ENCODE measurements around the gene FTHL17.

Gene FTHL17

DNA sequence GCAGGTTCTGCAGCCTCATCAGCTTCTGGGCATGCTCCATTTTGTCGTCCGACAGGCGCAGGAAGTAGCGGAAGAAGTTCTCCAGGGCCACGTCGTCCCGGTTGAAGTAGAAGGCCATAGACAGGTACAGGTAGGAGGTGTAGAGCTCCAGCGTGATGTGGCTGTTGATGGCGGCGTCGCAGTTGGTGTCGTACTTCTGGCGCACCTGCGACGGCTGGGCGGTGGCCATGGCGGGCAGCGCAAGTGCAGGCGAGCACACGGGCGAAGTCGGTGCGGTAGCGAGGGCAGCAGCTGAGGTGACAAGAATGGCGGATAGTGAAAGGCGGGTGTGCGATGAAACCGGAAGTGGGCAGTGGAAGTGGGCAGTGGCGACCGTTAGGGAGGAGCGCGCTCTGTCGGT, at the start of gene FTHL17:
FTHL17 (minus strand) TSS at position 317 of the 400 bp plus-strand sequence; CDS start at position 229, 88 bp downstream.
- DNase-seq: no peak

DNA sequence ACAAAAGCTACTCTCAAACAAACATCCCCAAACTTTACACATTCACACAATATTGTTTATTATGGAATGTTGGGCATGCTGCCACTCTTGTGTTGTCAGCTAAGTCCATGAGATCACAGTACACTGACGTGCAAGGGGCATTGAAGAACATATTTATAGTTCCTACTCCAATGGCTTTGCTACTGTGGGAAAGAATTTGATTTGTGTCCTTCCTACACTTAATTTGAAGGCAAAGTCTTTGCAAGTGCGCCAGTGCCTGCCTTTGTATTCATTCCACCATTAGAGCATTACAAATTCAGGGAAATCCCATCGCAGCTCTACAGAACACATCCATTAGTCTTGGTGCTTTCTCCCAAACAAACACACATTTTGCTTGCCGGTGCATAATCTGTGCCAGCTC, 45.4 kb upstream of the FTHL17 start:
- DNase-seq: no peak

DNA sequence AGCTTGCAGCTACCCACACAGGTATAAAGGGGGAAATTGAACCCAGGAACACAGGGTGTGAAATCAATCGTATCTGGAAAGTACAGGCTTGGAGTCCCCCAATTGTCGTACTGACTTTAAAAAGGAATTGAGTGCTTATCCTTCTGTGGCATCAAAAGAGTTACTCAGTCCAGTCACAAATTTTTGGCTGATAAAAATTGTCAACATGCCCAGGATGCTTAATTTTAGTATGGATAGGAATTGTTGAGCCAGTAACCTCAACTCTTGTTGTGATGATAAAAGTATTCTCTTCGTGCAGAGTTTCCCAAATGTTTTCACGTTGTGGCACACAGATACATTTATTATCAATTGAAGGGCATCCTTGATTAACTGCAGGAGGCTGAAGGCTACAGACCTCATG, 43.6 kb upstream of the FTHL17 start:
- no peak for DNase-seq

DNA sequence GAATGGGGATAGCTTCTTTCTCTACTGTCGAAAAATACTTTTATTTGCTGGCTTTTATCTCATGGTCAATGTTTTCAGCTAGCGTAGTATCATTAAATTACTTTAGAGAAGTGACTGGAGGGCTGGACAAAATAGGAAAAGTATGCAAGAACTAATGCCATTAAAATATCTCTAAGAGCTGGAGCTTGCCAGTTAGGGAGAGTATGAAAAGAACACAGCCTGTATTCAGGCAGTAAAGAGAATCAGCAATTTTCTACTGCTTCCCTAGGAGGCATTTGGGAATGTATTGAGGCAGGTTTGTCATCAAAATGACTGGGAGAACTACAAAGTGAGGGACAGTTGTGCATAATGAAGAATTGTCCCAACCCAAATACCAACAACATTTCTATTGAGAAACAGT, 43.0 kb upstream of the FTHL17 start:
- no peak for DNase-seq

DNA sequence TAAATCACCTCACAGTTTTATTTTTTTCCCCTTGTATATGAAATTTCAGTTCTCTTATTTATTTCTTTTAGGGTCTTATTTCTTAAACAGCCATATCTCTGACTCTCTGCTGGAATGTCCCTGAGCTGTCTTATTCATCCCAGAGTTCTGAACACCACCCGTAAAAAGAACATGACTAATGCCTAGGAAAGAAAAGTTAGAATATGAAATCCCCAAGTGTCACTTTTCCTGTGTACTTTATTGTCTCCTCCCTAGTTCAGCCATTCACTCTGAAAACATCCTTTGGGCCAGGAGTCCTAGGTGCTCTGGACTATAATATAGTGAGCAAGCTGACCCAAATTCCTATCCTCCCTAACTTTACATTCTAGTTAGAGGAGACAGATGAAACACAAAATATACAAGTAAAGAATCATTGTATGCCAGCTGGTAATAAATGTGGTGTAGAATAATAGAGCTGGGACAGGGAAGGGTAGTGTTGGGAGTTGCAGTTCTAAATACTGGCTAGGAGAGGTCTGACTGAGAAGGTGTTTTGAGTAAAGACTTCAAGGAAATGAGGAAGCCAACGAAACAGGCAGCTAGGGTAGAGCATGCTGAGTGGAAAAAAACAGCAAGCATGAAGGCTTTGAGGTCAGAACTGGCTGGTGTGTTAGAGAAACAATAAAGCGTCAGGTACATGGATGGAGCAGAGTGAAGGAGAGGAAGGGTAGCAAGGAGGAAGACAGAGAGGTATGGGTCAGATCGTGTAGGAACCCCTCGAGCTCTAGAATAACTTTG, 40.6 kb upstream of the FTHL17 start:
- no peak for DNase-seq

DNA sequence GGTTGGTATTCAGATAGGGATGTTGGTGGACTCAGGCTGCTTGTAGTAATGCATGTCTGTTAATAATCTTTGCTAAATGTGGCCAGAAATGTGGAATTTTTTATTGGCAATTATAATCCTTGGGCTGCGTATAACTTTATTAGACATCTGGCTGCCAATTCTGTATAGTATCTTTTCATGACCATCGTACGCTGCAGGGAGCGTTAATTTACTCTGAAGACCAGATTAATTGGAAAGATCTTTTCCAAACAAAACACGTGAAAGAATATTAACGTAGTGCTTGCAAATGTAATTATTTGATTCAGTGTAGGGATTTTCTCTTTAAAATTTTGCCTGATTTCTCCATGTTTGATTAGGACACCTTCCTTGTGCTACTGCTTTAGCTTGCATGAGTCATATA, 38.8 kb upstream of the FTHL17 start:
- DNase-seq: no peak

DNA sequence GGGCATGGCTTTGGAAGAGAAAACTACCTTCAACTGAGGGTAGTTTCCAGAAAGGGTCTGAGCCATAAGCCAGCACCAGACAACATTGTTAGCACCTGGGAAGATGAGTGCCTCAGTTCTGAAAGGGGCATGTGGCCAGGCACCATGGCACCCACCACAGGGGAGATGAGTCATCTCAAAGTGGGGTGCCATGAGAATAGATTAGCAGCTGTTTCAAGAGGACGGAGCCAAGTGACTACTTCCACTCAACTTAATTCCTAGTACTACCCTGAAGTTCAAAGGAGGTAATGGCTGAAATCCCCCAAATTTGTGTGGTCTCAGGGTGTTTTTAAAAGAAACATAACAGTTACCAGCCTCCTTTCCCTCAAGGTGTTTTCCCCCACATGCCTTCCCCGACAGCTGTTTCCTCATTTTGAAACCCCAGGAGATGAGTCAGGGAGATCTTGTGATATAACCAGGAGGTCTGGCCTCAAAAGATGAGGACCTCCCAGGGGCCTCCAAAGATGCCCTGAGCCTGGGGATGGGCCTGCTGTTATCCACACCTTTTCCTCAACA, 27.8 kb upstream of the FTHL17 start:
- no peak for DNase-seq

DNA sequence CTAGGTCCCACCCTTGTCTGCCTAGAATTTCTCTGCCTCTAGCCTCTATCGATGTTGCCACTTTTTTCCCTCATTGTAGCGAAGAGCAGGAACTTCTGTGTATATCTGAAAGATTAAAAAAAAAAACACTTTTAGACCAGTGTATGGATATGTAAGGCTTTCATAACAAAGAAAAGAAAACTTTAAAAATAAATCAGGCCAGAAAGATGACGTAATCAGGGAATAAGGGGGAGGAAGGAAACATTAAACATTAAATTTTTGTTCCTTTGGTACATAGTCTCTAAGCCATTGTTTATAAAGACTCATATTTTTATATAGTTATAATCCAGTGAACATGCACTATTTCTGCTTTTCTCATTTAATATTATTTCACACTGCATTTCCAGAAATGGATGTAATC, 26.2 kb upstream of the FTHL17 start:
- DNase-seq: no peak

DNA sequence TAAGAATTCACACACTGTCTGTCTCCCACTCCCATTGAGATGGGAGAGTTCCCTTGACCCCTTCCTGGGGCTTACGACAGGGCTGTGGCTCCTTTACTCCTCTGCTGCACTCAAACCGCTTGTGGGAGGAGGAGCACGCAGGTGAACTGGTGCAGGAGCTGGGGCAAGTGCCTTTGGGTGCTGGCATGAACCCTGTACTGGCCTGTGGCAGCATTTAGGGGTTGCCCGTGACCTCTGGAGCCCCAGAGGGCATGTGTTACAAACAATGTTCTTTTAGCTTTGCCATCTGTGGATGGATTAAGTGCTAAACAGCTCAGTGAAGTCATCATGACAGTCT, 21.8 kb upstream of the FTHL17 start:
- no peak for DNase-seq

DNA sequence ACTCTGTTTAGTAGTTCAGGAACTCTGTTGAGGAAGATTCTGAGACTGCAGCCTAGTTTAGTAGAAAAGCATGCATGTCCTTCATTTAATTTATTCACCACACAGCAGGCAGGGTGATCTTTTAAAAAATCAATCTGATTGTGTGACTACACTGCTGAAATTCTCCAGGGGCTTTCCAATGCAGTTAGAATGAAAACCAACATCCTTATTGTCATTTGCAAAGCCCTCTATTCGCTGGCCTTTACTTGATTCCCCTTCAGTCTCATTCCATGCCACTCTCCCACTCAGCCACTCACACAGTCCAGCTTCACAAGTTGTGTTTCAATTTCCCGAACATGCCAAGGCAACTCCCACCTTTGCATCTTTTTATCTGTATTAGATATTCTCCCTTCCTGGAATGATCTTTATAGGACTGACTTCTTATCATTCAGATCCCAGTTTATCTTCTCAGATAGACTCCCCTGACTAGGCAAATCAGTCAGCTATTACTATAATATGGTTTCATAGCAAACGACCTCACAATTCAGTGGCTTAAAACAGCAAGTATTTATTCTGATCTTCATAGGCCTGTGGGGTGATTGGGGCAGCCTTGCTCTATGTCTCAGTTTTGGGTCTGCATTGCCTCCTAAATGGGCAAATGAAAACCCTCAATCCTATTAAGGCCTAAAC, 21.3 kb upstream of the FTHL17 start:
- DNase-seq: no peak

DNA sequence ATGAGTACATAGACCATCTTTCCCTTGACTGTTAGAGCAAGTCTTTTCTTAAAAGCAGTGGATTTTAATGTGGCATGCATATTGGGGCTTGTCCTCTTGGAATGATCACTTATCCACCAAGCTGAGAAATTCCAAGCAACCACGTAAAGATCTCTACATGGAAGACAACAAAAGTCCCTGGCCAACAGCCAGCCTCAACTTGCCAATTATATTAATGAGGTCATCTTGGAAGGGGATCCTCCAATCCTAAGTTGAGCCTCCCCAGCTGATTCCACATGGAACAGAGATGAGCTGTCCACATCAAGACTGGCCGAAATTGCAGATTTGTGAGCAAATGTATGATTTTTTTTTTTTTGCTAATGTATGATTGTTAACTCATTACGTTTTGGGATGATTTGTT, 20.6 kb upstream of the FTHL17 start:
- DNase-seq: no peak

DNA sequence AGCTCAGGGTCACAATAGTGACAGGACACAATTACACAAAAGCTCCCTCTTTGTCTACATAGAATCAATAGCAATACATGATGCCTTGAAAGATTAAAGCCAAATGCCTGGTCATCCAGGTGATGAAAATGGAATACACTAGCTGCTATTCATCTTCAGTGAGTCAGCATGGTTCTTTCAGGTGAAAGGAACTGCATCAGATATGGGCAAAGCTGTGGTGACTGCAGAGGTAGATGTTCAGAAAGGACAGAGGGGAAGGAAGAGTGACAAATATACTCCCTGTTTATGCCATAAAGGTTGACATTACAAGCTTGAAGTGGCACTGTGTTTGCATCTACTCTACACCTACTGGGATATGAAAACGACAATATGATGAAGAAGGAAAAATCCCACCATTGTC, 20.0 kb upstream of the FTHL17 start:
- DNase-seq: no peak

DNA sequence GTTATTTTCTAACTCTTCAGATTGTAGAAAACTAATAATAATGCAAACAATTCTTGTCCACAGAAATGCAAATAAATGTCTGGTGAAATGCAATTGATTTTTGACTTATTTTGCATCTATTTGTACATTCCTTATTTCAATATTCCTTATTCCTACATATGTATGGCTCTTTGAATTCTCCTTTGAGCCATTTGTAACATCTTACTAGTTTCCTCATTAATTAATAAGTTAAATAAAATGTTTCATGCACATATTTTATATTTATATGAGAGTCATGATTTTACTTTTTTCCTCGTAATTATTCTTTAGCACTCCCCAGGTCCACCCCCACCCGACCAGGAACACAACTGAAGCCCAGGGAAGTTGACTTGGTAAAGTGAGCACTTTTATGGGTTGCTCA, 2.7 kb upstream of the FTHL17 start:
- DNase-seq: no peak

DNA sequence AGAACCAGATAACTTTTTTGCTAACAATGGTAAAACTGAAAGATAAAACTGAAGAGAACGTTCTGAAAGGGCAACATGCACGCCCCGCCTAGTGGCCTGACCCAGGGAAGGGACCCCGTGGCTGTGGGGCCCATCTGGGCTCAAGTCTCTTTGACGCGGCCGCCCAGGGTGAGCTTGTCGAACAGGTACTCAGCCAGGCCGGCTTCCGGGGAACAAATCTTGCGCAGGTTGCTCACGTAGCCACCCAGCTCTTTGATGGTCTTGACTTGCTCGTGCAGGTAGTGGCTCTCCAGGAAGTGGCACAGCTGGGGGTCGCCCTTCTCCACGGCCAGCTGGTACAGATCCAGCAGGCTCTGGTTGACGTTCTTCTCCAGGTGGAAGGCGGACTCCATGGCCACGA, 579 bp downstream of the FTHL17 start:
- no peak for DNase-seq

DNA sequence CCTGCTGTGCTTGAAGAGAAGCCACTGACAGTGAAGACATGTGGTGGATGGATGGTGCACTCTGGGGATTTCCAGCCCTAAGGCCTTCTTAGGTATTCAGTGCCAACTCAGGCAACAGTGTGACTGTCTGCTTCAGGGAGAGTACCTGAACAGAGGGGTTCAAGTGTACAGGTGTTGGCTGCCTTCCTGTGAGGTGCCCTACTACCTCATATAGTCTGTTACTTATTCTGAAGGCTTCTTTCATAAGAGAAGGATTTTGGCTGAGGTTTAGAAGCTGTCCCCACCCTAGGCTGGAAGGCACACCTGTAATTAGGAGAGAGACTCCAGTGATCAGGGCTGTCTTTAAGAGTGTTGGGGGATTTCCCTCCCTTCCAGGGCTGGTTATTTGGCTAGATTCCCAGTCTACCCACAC, 1.8 kb downstream of the FTHL17 start:
- no peak for DNase-seq

DNA sequence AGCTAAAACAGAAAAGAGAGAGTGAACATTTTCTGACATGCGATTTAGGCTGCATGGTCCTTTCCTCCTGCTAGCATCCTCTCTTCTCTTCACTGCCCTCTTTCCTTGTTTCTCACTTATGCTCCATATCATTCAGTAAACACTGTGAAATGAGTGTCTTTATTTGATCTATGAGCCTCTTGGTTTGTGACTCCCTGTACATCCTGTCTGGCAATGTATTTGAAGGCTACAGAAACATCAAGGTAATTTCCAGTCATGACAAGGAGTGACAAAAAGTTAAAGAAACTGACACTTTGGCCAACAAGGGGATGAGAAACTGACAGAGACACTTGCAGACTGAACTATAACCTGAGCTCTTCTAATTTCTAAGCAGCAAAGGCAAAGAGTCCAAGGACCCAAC, 8.7 kb downstream of the FTHL17 start:
- DNase-seq: no peak

DNA sequence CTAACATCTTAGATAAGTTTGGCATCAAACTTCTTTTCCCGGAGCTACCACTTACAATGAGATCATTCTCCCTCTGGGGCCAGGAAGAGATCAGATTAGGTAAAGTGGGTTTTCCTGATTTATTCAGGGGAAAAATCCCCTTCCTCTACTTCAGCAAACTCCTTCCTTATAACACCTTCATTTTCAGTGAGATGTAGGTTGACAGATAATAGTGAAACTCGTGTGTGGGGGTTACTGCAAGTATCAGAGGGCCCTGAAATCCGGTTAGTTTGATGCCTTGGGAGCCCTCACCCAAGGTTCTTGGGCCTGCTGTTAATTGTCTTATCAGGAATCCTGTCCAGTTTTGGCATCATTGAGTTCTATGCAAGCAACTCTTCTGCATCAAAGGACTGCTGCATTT, 10.8 kb downstream of the FTHL17 start:
- DNase-seq: no peak

DNA sequence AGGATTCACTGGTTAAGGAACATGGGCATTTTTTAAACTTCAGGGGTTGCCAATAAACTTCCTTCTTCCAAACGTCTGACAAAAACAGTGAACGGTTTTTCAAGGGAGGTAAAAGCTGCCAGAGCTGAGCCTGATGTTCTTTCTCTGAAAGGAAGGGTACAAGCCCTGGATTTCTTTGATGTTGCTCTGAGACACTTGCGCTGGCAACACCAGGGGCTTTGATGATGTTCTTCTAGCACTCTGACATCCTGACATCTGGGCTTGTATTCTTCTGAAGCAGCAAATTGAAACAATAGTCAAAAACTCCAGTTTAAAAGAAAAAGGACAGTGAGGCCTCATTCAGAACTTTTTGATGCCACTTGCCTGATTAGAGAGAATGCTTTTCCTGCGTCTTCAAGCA, 11.8 kb downstream of the FTHL17 start:
- DNase-seq: no peak

DNA sequence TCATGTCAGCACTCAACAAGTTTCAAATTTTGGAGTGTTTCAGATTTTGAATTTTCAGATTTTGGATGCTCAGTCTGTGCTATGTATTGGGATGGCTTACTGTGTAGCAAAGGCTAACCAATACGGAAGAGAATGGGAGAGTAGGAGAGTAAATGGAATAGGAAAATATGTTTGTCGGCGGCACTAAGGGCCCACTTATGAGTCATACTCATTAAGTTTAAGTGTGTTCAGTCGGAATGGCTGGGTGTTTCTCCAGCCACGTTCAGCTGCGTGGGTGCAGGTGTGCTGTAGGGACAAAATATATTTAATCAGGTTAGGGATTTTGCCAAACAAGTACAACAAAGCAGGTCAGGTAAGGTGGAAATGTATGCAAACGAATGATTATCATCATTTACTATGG, 13.6 kb downstream of the FTHL17 start:
- DNase-seq: no peak

DNA sequence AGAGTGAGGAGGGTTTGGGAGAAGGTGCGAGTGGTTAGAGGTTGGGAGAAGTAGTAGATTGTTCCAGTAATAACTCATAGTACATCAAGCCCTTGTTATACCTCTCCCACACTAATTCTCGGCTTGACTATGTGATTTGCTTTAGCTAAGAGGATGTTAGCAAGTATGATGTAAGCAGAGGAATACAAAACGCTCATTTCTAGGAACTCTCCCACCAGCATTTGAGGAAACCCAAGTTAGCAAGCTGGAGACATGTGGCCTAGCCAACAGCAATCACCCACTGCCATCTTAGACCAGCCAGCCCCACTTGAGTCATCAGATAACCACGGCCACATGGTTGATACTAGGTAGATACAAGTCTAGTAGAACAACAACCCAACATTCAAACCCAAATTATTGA, 14.2 kb downstream of the FTHL17 start:
- DNase-seq: no peak

DNA sequence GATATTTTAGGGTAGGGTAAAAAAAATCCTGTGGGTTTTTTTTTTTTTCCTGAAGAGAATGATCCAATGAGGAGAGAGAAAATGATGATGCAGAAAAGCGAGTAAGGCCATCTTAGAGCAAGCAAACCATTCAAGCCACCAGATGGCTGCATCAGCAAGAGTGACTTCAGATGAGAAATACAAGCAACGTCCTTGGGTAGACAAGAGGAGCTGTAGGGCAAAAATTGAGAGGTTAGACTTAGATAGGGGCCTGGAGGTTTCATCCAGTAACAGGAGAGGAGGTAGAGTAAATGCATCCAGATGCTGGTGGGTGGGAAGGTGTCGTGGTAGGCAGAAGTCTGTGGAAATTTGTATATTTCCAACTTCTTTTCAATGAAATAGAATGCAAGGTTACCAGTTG, 14.6 kb downstream of the FTHL17 start:
- DNase-seq: no peak

DNA sequence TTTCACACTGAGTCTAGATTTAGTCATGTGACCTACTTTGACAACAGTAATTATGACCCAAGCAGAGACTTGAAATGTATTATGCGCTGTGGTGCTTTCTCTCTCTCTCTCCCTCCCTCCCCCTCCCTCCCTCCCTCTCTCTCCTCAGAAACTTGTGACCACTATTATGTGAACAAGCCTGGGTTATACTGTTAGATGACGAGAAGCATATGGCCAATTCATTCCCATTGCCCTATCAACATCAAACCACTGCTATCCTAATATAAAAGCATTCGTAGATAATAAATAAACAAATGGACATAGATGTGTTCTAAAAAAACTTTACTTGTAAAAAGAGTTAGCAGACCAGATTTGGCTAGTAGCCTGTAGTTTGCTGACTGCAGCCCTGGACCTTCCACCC, 18.2 kb downstream of the FTHL17 start:
- DNase-seq: no peak

DNA sequence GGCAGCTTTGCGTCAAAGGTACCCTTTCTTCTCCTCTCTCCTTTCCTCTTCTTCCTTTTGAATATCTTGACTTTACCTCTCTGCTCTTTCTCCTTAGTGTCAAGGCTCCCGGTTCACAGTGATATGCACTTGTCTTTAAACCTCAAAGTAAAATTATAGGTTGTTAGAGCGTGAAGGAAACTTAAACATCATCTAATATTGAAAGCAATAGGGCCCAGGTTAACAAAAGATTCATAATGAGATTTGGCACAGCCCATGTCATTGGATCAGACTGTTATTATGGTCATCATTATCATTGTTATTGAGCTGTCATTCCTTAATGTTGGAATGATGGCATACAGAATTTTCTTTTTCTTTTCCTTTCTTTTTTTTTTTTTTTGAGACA, 32.5 kb downstream of the FTHL17 start:
- no peak for DNase-seq

DNA sequence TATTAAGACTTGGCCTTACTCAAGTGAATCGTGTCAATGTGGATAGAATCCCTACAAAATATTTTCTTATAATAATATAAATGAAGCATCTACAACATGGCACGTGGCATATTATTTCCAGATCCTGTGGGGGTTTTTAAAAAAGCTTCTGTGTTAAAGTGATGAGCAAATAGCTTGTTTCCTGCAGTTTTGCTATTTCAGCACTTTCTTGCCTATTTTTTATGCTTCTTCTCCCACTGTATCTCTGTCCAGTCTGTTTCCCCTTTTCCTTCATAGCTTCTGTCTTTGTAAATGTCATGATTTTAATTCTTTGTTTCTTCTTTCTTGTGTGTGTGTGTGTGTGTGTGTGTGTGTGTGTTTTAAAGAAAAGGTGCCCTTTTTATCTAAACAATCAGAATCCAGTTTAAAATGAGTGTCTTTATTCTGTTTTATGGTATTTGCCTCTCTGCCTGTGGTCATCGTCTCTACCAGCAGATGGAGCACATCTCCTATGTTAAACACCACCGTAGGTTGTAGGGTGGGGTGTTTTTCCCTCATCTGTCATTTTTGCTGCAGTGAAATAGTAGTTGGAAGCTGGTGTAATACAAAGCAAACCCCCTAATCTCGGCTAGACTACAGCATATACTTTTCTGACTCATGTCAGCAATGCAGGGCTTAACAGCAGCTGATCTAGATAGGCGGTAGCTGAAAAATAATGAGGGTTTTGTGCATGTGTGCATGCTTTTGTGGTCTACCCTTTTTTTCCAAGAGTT, 33.1 kb downstream of the FTHL17 start:
- peak in 1 of 14 donors; percentile 3 for DNase-seq
